ENCODE data around the gene ADH4.
"Not testable (repeated sequence)": the region's sequence is repeated elsewhere in the genome, so short reads cannot be mapped to it uniquely, and the experiment has no call there.

ADH4 gene

GRCh38 chr4:99135541-99136162 is 8.4 kb downstream of the ADH4 start:
- in situ Hi-C loops (cut with MboI; ENCODE audit: low sequenced_read_pairs): no loop called here

GRCh38 chr4:99134586-99134985 is 9.5 kb downstream of the ADH4 start:
- in situ Hi-C loops (cut with MboI; ENCODE audit: low sequenced_read_pairs): no loop called here

- in situ Hi-C loops (cut with MboI; ENCODE audit: low sequenced_read_pairs): no loop called here
Observed at GRCh38 chr4:99131378-99131777, 12.7 kb downstream of the ADH4 start.

- in situ Hi-C loops (cut with MboI; ENCODE audit: low sequenced_read_pairs): no loop called here
Observed at GRCh38 chr4:99126376-99126775, 17.7 kb downstream of the ADH4 start.

- in situ Hi-C loops (cut with MboI; ENCODE audit: low sequenced_read_pairs): no loop called here
Observed at GRCh38 chr4:99121008-99121407, 23.1 kb downstream of the ADH4 start.

GRCh38 chr4:99120501-99120900 is 23.6 kb downstream of the ADH4 start:
- in situ Hi-C loops (cut with MboI; ENCODE audit: low sequenced_read_pairs): no loop called here

GRCh38 chr4:99117876-99118693 is 26.0 kb downstream of the ADH4 start:
- in situ Hi-C loops (cut with MboI; ENCODE audit: low sequenced_read_pairs): no loop called here

GRCh38 chr4:99117122-99117841 is 26.8 kb downstream of the ADH4 start:
- in situ Hi-C loops (cut with MboI; ENCODE audit: low sequenced_read_pairs): not testable (repeated sequence)

- in situ Hi-C loops (cut with MboI; ENCODE audit: low sequenced_read_pairs): not testable (repeated sequence)
Observed at GRCh38 chr4:99109286-99109685, 34.8 kb downstream of the ADH4 start.

GRCh38 chr4:99104153-99104552 is 39.9 kb downstream of the ADH4 start:
- in situ Hi-C loops (cut with MboI; ENCODE audit: low sequenced_read_pairs): no loop called here

GRCh38 chr4:99103166-99103565 is 40.9 kb downstream of the ADH4 start:
- in situ Hi-C loops (cut with MboI; ENCODE audit: low sequenced_read_pairs): no loop called here

- in situ Hi-C loops (cut with MboI; ENCODE audit: low sequenced_read_pairs): no loop called here
Observed at GRCh38 chr4:99102634-99103033, 41.5 kb downstream of the ADH4 start.

GRCh38 chr4:99100876-99101275 is 43.2 kb downstream of the ADH4 start:
- in situ Hi-C loops (cut with MboI; ENCODE audit: low sequenced_read_pairs): no loop called here

GRCh38 chr4:99099814-99100213 is 44.3 kb downstream of the ADH4 start:
- in situ Hi-C loops (cut with MboI; ENCODE audit: low sequenced_read_pairs): not testable (repeated sequence)

- in situ Hi-C loops (cut with MboI; ENCODE audit: low sequenced_read_pairs): no loop called here
Observed at GRCh38 chr4:99099311-99099710, 44.8 kb downstream of the ADH4 start.

GRCh38 chr4:99091841-99092240 is 52.3 kb downstream of the ADH4 start:
- in situ Hi-C loops (cut with MboI; ENCODE audit: low sequenced_read_pairs): not testable (repeated sequence)

- in situ Hi-C loops (cut with MboI; ENCODE audit: low sequenced_read_pairs): no loop called here
Observed at GRCh38 chr4:99091216-99091575, 52.9 kb downstream of the ADH4 start.

- in situ Hi-C loops (cut with MboI; ENCODE audit: low sequenced_read_pairs): no loop called here
Observed at GRCh38 chr4:99090481-99091215, 53.4 kb downstream of the ADH4 start.

GRCh38 chr4:99088481-99089365 is 55.4 kb downstream of the ADH4 start, which contains the start of gene ADH5:
Gene ADH5 (minus strand): TSS chr4:99088788. CDS start chr4:99088700, 88 bp downstream.
- in situ Hi-C loops (cut with MboI; ENCODE audit: low sequenced_read_pairs): no loop called here

GRCh38 chr4:99088023-99088449 is 56.1 kb downstream of the ADH4 start:
- in situ Hi-C loops (cut with MboI; ENCODE audit: low sequenced_read_pairs): no loop called here
